GM23338 (cell line): Measurements from ENCODE around the gene HSPA1B. TPM values are rescaled to one million over a fixed set of nuclear protein-coding genes. Genes with fewer than 3 reads are reported as not detected.

ENCODE experiments used
- ATAC-seq: fragments of 200-7000 bp; cut with Tn5 transposase; 3 replicates; pipeline ENCODE4 v1.9.1; 2020
- DNase-seq: peaks from one replicate; pipeline ENCODE4 v3.0.0-alpha.2; 2015; ENCODE audit warnings: low spot score
- H2AFZ ChIP-seq: fragments of 200-600 bp; sonication (generic); 2 replicates; pipeline ENCODE4 v1.8.0; 2016; ENCODE audit warnings: antibody characterized with exemption, mild to moderate bottlenecking, moderate library complexity
- H3F3A ChIP-seq: fragments of 200-600 bp; sonication (generic); replicated peaks from 2 replicates; pipeline ENCODE4 v1.8.0; 2017; ENCODE audit warnings: antibody characterized with exemption, mixed run types, low read depth
- H3K27ac ChIP-seq: fragments of 200-600 bp; sonication (generic); 2 replicates; pipeline ENCODE4 v1.6.1; 2016; ENCODE audit warnings: low read depth
- H3K27me3 ChIP-seq: fragments of 200-600 bp; sonication (generic); 2 replicates; pipeline ENCODE4 v1.8.0; 2016; ENCODE audit warnings: mild to moderate bottlenecking, mixed run types, moderate library complexity; ENCODE audit not compliant: insufficient read depth
- H3K36me3 ChIP-seq: fragments of 200-600 bp; sonication (generic); 2 replicates; pipeline ENCODE4 v1.8.0; 2016; ENCODE audit warnings: mild to moderate bottlenecking; ENCODE audit not compliant: insufficient read depth
- H3K4me1 ChIP-seq: fragments of 200-600 bp; sonication (generic); 2 replicates; pipeline ENCODE4 v1.8.0; 2016; ENCODE audit warnings: mild to moderate bottlenecking, moderate library complexity; ENCODE audit not compliant: insufficient read depth
- H3K4me2 ChIP-seq: fragments of 200-600 bp; sonication (generic); 2 replicates; pipeline ENCODE4 v1.7.1; 2017; ENCODE audit warnings: mixed run types
- H3K4me3 ChIP-seq: fragments of 200-600 bp; sonication (generic); 2 replicates; pipeline ENCODE4 v1.6.1; 2016; ENCODE audit warnings: mixed run types
- H3K79me2 ChIP-seq: fragments of 200-600 bp; sonication (generic); replicated peaks from 2 replicates; pipeline ENCODE4 v1.8.0; 2017; ENCODE audit warnings: mild to moderate bottlenecking; ENCODE audit not compliant: insufficient read depth
- H3K9me2 ChIP-seq: fragments of 200-600 bp; sonication (generic); 2 replicates; pipeline ENCODE4 v1.8.0; 2017; ENCODE audit not compliant: insufficient read depth
- H4K20me1 ChIP-seq: fragments of 200-600 bp; sonication (generic); replicated peaks from 2 replicates; pipeline ENCODE4 v1.8.0; 2017; ENCODE audit warnings: mild to moderate bottlenecking; ENCODE audit not compliant: insufficient read depth
- H3K27ac Mint-ChIP-seq: 2 replicates; pipeline ENCODE4 v1.8.0; 2020; ENCODE audit warnings: inconsistent platforms, mild to moderate bottlenecking, moderate library complexity, mixed read lengths
- H3K27me3 Mint-ChIP-seq: 3 replicates; pipeline ENCODE4 v1.8.0; 2022; ENCODE audit warnings: low read depth, mild to moderate bottlenecking, moderate library complexity, mixed read lengths, inconsistent platforms; ENCODE audit not compliant: insufficient read depth, poor library complexity
- H3K36me3 Mint-ChIP-seq: 3 replicates; pipeline ENCODE4 v1.8.0; 2021; ENCODE audit warnings: low read depth, mild to moderate bottlenecking, inconsistent platforms, moderate library complexity, mixed read lengths
- H3K4me1 Mint-ChIP-seq: 3 replicates; pipeline ENCODE4 v1.8.0; 2020; ENCODE audit warnings: mild to moderate bottlenecking, inconsistent platforms, mixed read lengths
- H3K4me3 Mint-ChIP-seq: 3 replicates; pipeline ENCODE4 v1.8.0; 2021; ENCODE audit warnings: moderate library complexity, mild to moderate bottlenecking, inconsistent platforms, mixed read lengths
- H3K9me3 Mint-ChIP-seq: 3 replicates; pipeline ENCODE4 v1.8.0; 2020; ENCODE audit warnings: moderate library complexity, mild to moderate bottlenecking, inconsistent platforms, mixed read lengths
- CREB1 ChIP-seq: fragments of 250-450 bp; sonication (Bioruptor Pico); IDR thresholded peaks from 2 replicates; pipeline ENCODE4 v1.5.0; 2020; ENCODE audit warnings: low read depth, mild to moderate bottlenecking, moderate library complexity
- CTCF ChIP-seq, 2 experiments: fragments of 200-600 bp in 1 of 2; sonication (generic) in 1 of 2; conservative IDR thresholded peaks; 2 replicates each; pipeline versions ENCODE4 v1.5.1 to v1.6.1; 2016 to 2017; ENCODE audit warnings: antibody characterized with exemption in 2 of 2, low read depth in 2 of 2, mild to moderate bottlenecking in 2 of 2, moderate library complexity in 1 of 2
- ETS1 ChIP-seq: IDR thresholded peaks from 2 replicates; pipeline ENCODE4 v1.6.1; 2016; ENCODE audit warnings: antibody characterized with exemption
- EZH2 ChIP-seq: fragments of 200-600 bp; sonication (generic); IDR thresholded peaks from one replicate; pipeline ENCODE4 v1.8.0; 2017; ENCODE audit warnings: antibody characterized with exemption, mild to moderate bottlenecking, low read depth; ENCODE audit not compliant: unreplicated experiment
- EZH2phosphoT487 ChIP-seq: fragments of 200-600 bp; sonication (generic); IDR thresholded peaks from one replicate; pipeline ENCODE4 v1.8.1; 2018; ENCODE audit warnings: antibody characterized with exemption; ENCODE audit not compliant: unreplicated experiment
- JUNB ChIP-seq: IDR thresholded peaks from one replicate; pipeline ENCODE4 v1.6.1; 2016; ENCODE audit warnings: antibody characterized with exemption; ENCODE audit not compliant: unreplicated experiment
- NANOG ChIP-seq: IDR thresholded peaks from 2 replicates; pipeline ENCODE4 v1.6.1; 2016; ENCODE audit warnings: antibody characterized with exemption, borderline replicate concordance
- POLR2AphosphoS5 ChIP-seq: IDR thresholded peaks from 2 replicates; pipeline ENCODE4 v1.6.1; 2016; ENCODE audit warnings: antibody characterized with exemption, low read depth
- STAT1 ChIP-seq: IDR thresholded peaks from one replicate; pipeline ENCODE4 v1.6.1; 2016; ENCODE audit warnings: antibody characterized with exemption; ENCODE audit not compliant: unreplicated experiment
- ZNF114 ChIP-seq: fragments of 250-450 bp; sonication (Bioruptor Pico); IDR thresholded peaks from 2 replicates; pipeline ENCODE4 v1.5.0; 2020; ENCODE audit warnings: mild to moderate bottlenecking, moderate library complexity
- ZNF331 ChIP-seq: fragments of 250-450 bp; sonication (Bioruptor Pico); IDR thresholded peaks from 2 replicates; pipeline ENCODE4 v1.5.0; 2020; ENCODE audit warnings: low read depth, mild to moderate bottlenecking, moderate library complexity
- ZNF462 ChIP-seq: fragments of 250-450 bp; sonication (Bioruptor Pico); IDR thresholded peaks from 2 replicates; pipeline ENCODE4 v1.5.0; 2020; ENCODE audit warnings: mild to moderate bottlenecking, moderate library complexity
- polyA plus RNA-seq: library from polyadenylated mRNA; unstranded; fragments of >200 nt; fragmentation: Nextera tagmentation; extraction: Ambion mirVana; gene quantifications from 2 replicates; pipeline ENCODE4 v1.2.1, GENCODE V29; 2016
- total RNA-seq: library from RNA; depleted of rRNA; stranded (reverse); fragments of >200 nt; shearing (Covaris generic); gene quantifications from 2 replicates; pipeline ENCODE4 v1.2.3, GENCODE V29; 2014

HSPA1B gene
- total and polyA plus RNA-seq, 2 experiments from 2014 or later: 31.7 to 113 TPM

GRCh38 chr6:31796993-31797385, 30.5 kb upstream of the HSPA1B start:
- H3K4me3 ChIP-seq: no peak overlapping the region
- no peaks in the 10 kb centered on the region for H3K9me3 Mint-ChIP-seq
- no peaks in the 10 kb centered on the region for H3K27me3 ChIP-seq
- H3K36me3 Mint-ChIP-seq: peaks cover 41% of the 10 kb centered on the region
- H3K79me2 ChIP-seq: peaks cover 28% of the 10 kb centered on the region
- peaks cover 31% of the 10 kb centered on the region for H3F3A ChIP-seq
- H3K4me1 Mint-ChIP-seq: peaks cover 6% of the 10 kb centered on the region
- no peaks in the 10 kb centered on the region for H3K9me2 ChIP-seq
- ATAC-seq: no peak
- peaks cover 8% of the 10 kb centered on the region; the same call in 1 of the 2 replicates for H3K36me3 ChIP-seq
- DNase-seq: no peak
- H3K4me3 Mint-ChIP-seq: no peak overlapping the region; the same call in 2 of the 3 replicates
- H4K20me1 ChIP-seq: peaks cover 4% of the 10 kb centered on the region; the same call in 1 of the 2 replicates
- no peak overlapping the region for H3K4me2 ChIP-seq
- TF ChIP-seq STAT1 (no peak), POLR2AphosphoS5 (0 out of 2 replicates have a peak, but pooled peaks have one; percentile 6)
- H3K27ac ChIP-seq: 0 out of 2 replicates have a peak overlapping the region, but pooled peaks have one; percentile 74
- no peak overlapping the region for H2AFZ ChIP-seq
- H3K27me3 Mint-ChIP-seq: peaks cover 8% of the 10 kb centered on the region
- no peaks in the 10 kb centered on the region; the same call in 1 of the 2 replicates for H3K4me1 ChIP-seq
- H3K27ac Mint-ChIP-seq: no peak overlapping the region

GRCh38 chr6:31797588-31797987, 29.9 kb upstream of the HSPA1B start:
- no peak for ATAC-seq
- no peak overlapping the region; the same call in 2 of the 3 replicates for H3K4me3 Mint-ChIP-seq
- peaks cover 28% of the 10 kb centered on the region for H3K79me2 ChIP-seq
- TF ChIP-seq CREB1 (CRISPR knock-in tag): no peak
- no peak for TF ChIP-seq ZNF114
- TF ChIP-seq ZNF462 (CRISPR knock-in tag): no peak
- TF ChIP-seq CTCF (conservative IDR thresholded peaks at IDR 0.05; ENCODE audit: low read depth in 2 of 2): no peak
- no peak for TF ChIP-seq ZNF331
- no peak for TF ChIP-seq EZH2
- no peak for TF ChIP-seq POLR2AphosphoS5
- TF ChIP-seq ETS1: no peak
- TF ChIP-seq JUNB: no peak
- no peak for TF ChIP-seq STAT1
- no peak for TF ChIP-seq NANOG
- no peak for TF ChIP-seq EZH2phosphoT487

More at GRCh38 chr6:31797588-31797987, 29.9 kb upstream of the HSPA1B start:
- Mint-ChIP-seq H3K27me3 (peaks cover 8% of the 10 kb centered on the region), H3K27ac (no peak overlapping the region), H3K9me3 (no peaks in the 10 kb centered on the region), H3K4me1 (peaks cover 6% of the 10 kb centered on the region), H3K36me3 (peaks cover 39% of the 10 kb centered on the region)
- no peak overlapping the region for H3K4me3 ChIP-seq
- H2AFZ ChIP-seq: no peak overlapping the region
- peaks cover 8% of the 10 kb centered on the region; the same call in 1 of the 2 replicates for H3K36me3 ChIP-seq
- no peak overlapping the region for H3K27ac ChIP-seq
- no peaks in the 10 kb centered on the region for H3K9me2 ChIP-seq
- peaks cover 30% of the 10 kb centered on the region for H3F3A ChIP-seq
- H3K27me3 ChIP-seq: no peaks in the 10 kb centered on the region
- H3K4me1 ChIP-seq: no peaks in the 10 kb centered on the region; the same call in 1 of the 2 replicates
- no peak for DNase-seq
- H3K4me2 ChIP-seq: no peak overlapping the region
- peaks cover 4% of the 10 kb centered on the region; the same call in 1 of the 2 replicates for H4K20me1 ChIP-seq
